Activated CD8-positive, alpha-beta memory T cell treated with anti-CD3 and anti-CD28 coated beads, Interleukin-2, amount 50 U/mL, for 24 hours (primary cell): ENCODE results near the gene TOR4A.

Source experiments
- DNase-seq: peaks from one replicate; pipeline ENCODE4 v3.0.0-alpha.2; 2020; ENCODE audit errors: extremely low read depth

The TOR4A gene

DNA sequence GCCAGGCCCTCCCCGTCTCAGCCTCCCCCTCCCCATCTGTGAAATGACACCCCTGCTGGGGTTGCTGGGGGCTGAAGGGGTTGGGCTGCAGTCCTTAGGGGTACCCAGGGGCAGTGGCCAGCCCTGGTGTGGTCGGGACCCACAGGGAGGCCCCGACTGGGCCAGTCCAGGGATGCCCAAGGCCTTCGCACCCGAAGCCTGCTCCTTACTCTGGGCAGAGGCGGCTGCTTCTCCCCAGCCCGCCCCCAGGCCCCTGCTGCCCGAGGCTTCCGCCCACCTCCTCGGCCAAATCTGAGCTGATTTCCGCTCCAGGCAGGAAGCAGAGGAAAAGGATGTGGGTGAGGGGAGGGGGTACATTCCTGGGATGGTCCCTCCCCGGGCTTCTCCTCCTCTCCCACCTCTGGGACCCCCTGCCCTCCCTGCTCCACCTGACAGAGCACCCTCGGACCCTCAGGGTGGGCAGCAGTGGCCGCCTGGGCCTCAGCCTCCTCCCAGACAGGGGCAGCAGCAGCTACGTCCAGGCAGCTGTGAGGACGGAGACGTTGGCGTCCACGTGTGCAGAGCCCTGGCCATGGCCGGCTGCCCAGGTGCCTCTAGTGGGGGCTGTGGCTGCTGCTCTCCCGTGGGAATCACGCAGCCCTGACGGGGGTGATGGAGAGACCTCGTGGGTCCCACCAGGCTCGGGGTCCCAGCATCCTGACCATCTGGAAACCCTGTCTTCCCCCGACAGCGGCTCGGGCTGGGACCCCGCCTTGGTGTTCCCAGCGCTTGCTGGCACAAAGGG is 28.7 kb downstream of the TOR4A start:
- no peak for DNase-seq

DNA sequence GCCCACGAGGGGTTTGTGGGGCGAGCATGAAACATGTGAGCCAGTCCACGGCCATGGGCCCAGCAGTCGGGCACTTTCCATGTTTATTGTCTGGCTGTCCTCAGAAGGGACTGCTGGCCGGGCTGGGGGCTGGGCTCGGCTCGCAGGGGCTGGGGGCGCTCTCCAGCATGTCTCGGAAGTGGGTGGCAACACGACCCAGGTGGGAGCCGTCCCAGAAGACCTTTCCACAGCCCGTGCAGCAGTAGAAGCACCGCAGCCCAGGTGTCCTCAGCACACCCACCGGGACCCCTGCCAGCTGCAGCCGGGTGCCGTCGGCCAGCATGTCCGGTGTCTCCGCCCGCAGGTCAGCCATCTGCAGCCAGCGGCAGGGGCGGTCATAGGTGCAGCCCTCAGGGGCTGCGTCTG is 29.3 kb downstream of the TOR4A start:
- no peak for DNase-seq

DNA sequence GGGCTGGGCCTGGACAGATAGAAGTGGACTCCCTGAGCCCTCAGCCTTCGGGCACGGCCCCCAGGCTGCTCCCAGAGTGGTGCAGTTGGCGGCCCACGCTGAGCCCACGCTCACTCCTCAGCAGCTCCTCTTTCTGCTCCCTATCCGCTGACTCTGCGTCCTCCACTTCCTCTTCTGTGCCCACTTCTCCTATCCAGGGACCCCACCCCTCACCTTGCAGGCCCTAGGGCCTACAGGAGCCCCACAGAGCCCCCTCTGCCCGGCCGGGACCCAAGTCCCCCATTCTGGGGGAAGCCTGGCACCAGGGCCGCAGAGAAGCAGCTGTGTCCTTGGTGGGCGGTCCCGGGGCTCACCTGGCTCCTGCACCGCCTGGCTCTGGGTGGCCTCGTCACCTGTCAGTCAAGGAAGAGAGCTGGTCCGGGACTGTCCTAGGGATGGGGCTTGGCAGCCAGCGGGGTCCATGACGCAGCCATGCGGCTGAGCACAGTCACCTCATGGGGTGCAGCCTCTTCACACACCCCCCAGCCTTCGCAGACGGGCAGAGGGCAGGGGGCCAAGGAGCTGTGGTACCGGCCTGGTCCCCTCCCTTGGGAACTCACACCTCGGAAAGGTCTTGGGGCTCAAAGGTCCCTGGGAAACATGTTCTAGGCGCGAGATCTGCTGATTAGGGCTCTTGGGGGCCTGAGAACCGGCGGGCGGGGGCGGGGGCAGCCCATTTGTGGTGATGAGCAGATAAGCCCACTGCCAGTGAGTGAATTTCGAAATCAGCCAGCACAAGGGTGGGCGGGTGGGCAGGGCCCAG is 29.9 kb downstream of the TOR4A start:
- DNase-seq = no peak

DNA sequence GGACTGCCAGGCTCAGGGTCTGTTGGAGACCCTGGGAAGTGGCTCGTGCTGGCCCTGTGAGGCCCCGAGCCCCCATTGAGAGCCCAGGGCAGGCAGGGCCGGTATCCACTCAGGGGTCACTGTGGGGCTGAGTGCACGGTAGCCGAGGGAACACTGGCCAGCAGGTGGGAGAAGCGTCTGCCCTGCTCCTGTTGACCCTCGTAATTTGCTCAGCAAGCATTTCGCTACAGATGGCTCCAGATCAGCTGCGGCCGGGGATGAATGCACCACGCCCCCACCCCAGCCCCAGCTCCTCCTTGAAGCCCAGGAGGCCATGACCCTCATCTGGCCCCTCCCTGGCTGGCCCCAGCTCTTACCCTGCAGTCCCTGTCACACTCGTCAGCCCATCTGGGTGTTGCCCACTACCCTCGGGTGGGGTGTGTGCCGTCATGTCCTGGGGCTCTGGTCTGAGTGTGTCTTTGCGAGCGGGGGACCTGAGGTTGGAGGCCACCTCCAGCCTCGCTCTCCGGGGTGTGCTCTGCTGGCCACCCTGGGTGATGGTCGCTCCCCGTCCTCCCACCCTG is 30.6 kb downstream of the TOR4A start:
- DNase-seq = no peak

DNA sequence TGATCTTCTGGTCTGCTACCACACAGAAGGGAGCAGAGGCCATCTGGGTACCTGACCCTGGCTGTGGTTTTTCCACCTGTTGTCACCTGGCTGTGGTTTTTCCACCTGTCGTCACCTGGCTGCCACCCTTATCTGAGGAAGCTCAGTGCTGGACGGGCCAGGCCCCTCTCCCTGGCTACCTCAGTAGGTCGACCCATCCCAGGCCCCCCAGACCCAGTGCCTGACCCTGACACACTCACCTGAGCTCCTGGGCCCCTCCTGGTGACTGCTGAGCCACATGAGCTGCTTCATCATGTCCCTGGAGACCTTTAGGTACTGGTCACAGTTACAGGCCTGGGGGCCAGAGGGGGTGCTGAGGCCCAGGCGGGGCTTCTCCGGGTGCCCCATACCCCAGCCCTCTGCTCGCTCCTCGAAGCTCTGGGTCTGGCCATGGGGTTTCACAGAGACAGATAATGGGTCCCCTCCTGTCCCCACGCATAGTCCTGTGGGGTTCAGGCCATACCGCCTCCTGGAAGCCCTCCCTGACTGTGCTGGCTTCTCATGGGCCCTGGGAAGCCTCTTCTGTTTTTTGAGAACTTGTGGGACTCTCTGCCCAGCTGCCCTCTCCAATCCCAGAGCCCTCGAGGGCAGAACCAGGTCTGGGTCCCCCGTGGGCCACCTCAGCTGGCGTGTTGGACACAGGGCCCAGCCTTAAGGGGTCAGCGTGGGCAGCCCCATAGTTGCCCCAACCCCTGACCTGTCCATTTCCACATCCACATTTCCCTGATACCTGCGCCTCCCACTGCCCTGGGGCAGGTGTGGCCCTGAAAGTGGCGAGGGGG is 32.1 kb downstream of the TOR4A start:
- no peak for DNase-seq

DNA sequence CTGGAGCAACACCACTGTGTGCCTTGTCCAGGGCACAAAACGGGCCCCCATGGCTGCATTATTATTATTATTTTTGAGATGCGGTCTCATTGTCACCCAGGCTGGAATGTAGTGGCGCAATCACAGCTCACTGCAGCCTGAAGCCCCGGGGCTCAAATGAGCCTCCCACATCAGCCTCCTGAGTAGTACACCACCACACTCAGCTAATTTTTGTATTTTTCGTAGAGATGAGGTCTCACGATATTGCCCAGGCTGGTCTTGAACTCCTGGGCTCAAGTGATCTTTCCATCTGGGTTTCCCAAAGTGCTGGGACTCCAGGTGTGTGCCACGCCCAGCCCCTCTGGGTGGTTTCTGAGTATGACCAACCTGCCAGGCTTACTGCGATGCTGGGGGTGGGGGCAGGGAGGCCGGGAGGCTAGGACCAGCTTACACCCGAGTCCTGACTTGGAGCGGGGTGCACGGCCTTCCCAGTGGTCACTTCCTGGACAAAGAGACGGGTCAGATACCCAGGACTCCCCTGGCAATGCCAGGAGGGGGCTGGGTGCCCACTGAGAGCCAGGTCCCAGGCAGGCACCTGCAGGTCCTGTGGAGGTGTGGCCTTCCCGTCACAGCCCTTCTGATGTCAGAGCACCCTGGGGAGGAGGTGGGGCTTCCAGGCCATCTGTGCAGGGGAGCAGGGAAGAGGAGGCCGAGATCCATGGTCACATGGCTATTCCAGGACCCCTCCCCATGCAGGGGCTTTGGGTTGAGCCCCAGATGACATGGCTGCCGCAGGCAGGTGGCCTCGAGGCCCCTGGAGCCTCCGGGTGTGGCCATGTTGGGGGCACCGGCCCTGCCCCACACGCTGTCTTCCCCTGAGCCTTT is 32.9 kb downstream of the TOR4A start:
- DNase-seq = no peak

DNA sequence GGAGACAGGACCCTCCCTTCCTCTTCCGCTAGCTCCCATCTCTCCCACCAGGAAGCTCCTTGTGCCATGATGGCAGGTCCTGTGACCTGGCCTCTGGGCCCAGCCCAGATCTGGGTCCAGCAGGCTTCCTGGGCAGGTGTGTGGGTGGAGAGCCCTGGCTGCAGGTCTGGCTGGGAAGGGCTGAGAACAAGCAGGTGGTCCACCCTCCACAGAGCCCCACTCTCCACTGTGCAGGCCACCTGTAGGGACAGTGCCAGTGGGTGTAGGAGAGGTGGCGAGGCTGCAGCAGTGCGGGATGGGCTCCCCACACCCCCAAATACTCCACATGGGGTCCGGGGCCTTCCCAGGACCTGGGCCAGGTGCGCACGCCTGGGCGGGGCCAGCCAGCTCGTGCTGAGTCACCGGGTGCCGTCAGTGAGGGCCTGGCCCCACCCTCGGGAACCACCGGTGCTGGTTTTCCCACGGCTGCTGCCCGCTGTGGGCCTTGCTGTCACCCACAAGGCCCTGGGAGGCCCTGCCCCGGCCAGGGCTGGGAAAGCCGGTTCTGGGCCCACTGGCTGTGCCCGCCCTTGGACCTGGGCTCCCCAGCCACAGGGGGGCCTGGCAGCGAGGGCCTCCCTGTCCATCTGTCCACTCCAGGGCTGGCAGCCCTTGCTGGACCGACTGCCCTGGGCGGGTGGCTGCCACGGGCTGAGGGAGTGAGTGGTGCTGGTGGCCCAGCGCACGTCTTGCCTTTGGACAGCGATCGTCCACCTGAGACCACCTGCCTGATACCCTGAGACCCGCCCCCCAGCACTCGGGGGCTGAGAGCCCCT is 33.9 kb downstream of the TOR4A start:
- DNase-seq = no peak

DNA sequence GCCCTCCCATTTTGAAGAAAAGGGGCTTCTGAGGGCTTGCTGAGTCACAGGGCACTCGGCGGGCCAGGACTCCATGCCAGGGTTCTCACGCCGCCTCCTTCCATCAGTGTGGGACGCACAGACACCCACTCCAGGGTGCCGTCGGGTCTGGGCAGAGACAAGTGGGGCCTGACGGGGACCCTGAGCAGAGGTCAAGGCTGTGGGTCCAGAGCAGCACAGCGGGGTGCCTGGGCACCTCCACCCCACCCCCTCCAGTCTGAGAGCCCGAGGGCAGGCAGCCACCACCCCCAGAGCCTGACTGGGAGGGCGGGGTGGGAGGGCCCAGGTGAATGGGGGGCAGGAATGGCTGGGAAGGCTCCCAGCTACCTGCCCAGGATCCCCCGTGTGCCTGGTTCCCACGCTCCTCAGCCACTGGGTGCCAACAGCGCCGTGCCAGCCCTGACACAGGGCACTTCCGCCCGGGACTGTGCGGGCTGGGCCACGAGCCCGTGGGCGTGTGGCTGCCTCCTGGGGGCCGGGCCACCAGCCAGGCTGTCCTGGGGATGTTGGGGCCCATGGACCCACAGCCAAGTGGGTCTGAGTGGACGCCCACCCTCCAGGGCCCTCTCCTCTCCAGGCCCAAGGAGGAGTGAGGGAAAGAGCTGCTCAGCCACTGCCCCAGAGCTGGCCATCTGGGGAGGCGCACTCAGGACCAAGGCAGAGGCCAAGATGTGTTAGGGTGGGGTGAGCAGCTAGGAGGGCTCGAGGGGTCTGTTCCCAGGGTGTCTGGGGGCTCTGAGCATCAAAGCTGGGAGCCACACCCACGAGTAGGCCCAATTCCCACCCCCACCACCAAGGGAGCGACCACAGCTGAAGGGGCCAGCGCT is 34.7 kb downstream of the TOR4A start:
- DNase-seq = no peak

DNA sequence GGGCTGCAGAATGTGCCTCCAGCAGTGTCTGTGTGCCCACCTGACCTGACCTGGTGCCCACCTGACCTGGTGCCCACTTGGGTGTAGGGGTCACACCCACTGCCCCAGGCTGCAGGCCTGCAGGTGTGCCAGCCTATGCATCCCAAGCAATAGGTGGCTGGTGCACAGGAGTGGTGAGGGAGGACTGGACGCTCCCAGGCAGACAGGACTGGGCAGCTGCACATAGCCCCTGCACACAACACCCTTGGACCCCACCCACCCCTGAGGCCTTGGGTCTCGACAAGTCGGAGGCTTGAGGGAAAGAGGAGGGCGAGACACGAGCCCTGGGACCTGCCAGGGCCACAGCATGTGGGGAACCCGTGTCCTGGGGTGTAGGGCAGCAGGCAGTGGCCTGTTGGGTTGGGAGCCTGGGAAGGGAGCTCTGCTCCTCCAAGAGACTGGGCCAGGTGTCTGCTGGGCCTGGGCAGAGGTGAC is 35.4 kb downstream of the TOR4A start:
- no peak for DNase-seq

DNA sequence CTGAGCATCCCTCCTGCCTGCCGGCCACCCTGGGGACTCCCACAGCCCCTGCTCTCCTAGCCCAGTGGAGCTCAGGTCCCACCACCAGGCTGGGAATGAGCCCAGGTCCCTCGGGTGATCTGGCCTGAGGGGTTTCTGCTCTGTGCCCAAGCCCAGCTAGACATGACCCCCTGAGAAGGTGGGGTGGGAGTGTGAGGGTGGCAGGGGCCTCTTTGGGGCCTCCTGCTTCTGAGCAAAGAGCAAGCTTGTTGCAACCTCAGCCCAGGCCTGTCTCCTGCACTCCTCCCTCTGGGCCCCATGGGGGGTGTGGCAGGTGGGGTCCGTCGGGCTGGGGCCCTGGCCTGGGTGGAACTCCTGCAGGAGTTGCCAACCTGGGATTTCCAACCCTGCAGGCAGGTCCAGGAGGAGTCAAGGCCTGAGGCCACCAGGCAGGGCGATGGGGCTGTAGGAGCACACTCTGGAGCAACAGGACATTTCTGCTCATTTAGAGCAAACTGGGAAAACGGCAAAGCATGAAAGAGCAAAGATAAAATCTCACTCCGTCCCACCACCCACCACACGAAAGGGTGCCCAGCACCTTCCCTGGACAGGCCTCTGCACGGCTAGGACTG is 35.9 kb downstream of the TOR4A start:
- DNase-seq = no peak

DNA sequence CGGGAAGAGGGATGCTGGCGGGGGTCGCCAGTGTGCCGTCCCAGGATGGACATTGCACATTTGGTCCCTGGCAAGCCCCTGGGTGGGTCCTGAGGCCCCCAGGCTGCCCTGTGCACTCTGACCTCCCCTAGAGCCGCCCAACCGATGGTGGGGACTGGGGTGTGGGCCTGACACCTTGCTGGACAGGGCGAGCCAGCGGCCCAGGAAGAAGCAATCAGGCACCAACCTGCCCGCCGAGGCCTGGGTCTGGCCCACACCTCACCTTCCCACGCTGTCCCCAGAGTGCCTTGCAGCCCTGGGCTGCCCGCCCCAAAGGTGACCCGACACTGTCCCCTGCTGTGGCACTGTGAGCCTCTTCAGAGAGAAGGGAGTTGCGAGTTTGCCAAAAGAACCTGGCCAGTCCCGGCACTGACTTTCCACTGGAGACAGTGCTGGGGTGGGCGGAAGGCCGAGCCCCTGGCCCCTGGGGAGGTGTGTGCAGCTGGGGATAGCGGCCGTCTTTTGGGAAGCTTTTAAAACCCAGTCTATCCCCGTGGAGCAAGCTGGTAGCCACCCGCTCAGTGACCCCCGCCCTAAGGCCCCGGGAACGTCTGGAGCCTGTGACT is 36.5 kb downstream of the TOR4A start:
- no peak for DNase-seq

DNA sequence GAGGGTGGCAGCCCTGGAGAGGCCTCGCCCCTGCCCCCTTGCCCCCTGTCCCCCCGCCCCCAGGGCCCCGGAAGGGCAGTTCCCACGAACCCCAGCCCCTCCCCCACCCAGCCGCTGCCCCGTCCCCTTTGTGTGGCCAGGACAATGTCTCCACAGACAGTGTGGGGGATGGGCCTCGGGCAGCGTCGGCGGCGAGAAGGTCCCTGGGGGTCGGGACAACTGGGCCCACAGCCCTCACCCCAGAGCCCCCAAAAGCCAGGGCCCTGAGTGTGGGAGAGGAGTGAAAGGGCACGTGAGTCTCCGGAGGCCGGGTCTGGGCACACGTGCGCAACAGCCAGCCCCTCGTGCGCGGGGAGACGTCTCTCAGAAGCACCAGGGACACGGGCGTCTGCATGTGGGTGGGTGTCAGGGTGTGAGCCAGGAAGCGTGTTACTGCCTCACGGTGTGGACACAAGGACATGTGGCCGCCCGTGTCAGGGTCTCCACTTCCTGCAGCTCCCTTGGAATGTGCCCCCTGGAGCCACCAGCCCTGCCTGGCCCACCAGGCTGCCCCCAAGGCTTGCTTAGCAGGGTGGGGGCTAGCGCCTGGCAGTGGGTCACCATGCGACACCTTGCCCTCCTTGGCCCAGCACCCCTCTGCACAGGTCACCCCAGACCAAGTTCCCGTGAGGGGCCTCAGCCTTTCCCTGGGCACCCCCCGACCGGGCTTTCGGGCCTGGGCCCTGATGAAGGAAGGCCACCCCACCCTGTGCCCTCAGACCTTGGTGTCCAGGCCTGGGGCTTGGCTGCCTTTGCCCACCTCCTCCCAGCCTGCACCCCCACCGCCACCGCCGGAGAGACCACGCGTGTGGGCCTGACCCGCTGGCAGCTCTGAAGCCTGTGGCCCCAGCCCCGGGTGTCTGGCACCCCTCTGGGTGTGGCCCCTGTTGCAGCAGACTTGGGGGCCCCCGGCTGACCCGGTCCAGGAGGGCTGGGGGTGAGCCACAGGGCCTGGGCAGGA is 37.3 kb downstream of the TOR4A start:
- no peak for DNase-seq

DNA sequence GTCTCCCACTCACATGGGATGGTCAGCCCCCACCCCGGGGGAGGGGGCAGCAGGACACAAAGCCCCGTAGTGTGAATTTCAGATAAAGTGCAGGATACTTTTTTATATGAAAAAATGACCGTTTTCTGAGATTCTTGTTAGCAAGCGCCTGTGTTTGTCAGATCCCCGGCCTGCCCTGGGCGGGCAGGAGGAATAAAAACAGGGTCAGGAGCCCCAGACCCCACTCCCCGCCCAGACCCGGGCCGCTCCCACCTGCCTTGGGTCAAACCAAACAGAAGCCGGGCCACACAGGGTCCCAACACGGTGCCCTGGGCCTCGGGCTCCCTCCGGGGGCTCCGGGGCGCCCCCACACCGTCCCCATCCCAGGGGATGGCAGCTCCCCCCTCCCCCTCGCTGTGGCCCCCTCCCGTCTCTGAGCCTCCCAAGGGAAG is 38.1 kb downstream of the TOR4A start:
- no peak for DNase-seq

DNA sequence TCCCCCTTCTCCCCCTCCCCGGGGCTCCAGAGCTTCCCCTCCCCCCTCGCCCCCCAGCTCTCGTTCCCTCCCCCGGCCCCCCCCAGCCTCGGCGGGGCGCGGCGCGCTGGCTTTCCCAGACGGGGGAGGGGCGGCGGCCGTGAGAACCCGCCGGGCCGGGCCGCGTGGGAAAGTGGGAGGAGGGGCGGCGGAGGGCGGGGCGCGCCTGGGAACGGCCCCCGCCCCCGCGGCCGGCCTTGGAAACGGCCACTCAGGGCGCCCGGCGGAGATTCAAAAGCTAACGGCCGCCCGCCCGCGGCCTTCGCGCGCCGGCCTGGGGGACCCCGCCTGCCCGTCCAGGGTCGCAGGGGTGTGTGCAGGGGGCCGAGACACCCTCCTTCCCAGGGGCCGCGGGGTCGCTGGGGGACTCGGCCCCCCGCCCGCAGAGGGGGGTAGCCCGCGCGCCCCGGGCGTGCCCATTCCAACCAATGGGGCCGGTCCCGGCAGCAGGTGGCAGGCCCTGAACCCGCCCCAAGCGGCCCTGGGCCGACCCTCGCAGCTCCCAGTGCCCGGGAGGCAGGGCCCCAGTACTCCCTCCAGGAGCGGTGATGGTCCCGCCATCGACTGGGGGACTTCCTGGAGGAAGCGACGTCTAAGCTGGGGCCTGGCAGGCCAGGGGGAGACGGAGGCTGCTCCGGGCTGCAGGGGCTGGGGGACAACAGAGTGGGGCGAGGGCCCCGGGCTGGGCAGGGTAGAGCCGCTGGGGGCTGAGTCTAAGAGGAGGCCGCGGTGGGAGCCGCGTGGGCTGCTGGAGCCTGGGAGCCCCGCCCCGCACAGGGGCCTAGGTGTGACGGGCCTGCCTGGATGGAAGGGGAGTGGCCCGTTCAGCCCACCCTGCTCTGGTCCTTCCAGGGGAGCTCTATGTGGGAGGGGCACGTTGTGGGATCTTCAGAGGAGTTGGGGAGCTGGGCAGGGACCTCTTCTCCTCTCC is 38.8 kb downstream of the TOR4A start:
- no peak for DNase-seq

DNA sequence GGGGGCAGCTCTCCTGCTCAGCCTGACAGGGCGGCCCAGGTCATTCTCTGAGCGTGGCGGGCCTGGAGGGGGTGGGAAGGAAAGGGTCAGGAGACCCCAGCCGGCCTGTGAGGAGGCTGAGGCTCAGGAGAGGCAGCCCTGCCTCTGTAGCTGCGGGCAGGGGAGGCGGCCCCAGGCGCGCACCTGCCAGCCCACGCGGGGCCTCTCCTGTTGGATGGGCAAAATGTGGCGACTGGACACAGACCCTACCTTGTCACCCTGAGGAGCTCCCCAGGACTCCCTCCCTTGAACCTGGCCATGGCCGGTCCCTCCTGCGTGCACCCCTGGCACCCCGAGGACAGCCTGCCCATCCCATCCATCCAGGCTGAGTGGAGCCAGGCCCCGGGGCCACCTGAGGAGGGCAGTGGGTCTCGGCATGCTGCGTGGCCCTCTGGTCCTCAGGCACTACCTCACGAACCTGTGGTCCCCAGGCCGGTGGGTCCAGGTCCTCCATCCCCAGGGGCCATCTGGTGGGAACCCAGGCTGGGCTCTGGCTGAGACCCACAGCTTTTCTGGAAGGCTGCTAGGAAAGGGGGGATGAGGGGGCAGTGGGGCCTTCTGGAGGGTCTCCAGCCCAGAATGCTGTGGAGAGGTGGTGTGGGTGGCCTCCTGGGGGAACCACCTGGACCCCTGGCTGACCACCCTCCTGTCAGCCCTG is 39.6 kb downstream of the TOR4A start:
- no peak for DNase-seq
